GM12878 (cell line): ENCODE measurements around the gene SMIM35. TPM values are rescaled to one million over a fixed set of nuclear protein-coding genes. Genes with fewer than 3 reads are reported as not detected.
A peak's percentile ranks its signal among the peaks of the same experiment; 100 is the strongest.

Source experiments
- ATAC-seq: fragments of 200-7000 bp; cut with Tn5 transposase; 3 replicates; pipeline ENCODE4 v1.9.1; 2020; ENCODE audit warnings: mild to moderate bottlenecking, moderate library complexity
- BruUV-seq: library from RNA; stranded (reverse); fragments of 400-500 nt; replicated peaks from 2 replicates; lab custom pipeline; 2021; lab: Mats Ljungman, UMichigan
- CTCF ChIA-PET: fragments of 300-600 bp; sonication (Branson Sonifier 250); formaldehyde crosslinking; extraction: SDS; loops from one replicate; lab custom pipeline; 2021; ENCODE audit warnings: inconsistent platforms; lab: Yijun Ruan, JAX
- POLR2A ChIA-PET: fragments of 350-600 bp; formaldehyde crosslinking; extraction: SDS; loops from one replicate; lab custom pipeline; 2021; ENCODE audit warnings: inconsistent platforms; lab: Charles Lee
- RAD21 ChIA-PET: fragments of 300-600 bp; sonication (Branson Sonifier 250); formaldehyde crosslinking; loops from one replicate; lab custom pipeline; 2023; ENCODE audit warnings: antibody characterized with exemption; ENCODE audit not compliant: unreplicated experiment; lab: Charles Lee
- SMC1A ChIA-PET: fragments of 300-600 bp; sonication (Branson Sonifier 250); formaldehyde crosslinking; loops from one replicate; lab custom pipeline; 2023; ENCODE audit not compliant: unreplicated experiment, uncharacterized antibody; lab: Charles Lee
- DNase-seq: peaks from one replicate; pipeline ENCODE4 v3.0.0-alpha.2; 2011; ENCODE audit warnings: low read depth, low spot score
- FAIRE-seq: peaks from 3 replicates; lab custom pipeline; 2011; peaks lifted over from hg19 to GRCh38; lab: Jason Lieb, UNC
- H2AFZ ChIP-seq: 2 replicates; pipeline ENCODE4 v1.6.0; 2011; ENCODE audit warnings: low read depth, low read length, control low read depth; ENCODE audit not compliant: control insufficient read depth
- H3K27ac ChIP-seq: 2 replicates; pipeline ENCODE4 v1.5.1; 2011; ENCODE audit warnings: control low read depth; ENCODE audit not compliant: control insufficient read depth, insufficient read depth
- H3K27me3 ChIP-seq, 2 experiments: replicated peaks in 1 of 2; 2 replicates each; pipeline versions ENCODE4 v1.6.0 to v1.6.1; 2011; ENCODE audit warnings: low read length in 1 of 2; ENCODE audit not compliant: control insufficient read depth in 2 of 2, insufficient read depth in 2 of 2
- H3K36me3 ChIP-seq, 2 experiments: 2 replicates each; pipeline ENCODE4 v1.5.1; 2011; ENCODE audit warnings: low read length in 1 of 2; ENCODE audit not compliant: control insufficient read depth in 2 of 2, insufficient read depth in 2 of 2
- H3K4me1 ChIP-seq: 2 replicates; pipeline ENCODE4 v1.6.1; 2011; ENCODE audit warnings: mild to moderate bottlenecking, low read length, moderate library complexity, mixed read lengths; ENCODE audit not compliant: control insufficient read depth, insufficient read depth
- H3K4me2 ChIP-seq: 2 replicates; pipeline ENCODE4 v1.6.0; 2011; ENCODE audit warnings: control low read depth; ENCODE audit not compliant: control insufficient read depth, insufficient read depth
- H3K4me3 ChIP-seq: fragments of 200-600 bp; sonication (generic); 2 replicates; pipeline ENCODE4 v1.5.1; 2016
- H3K79me2 ChIP-seq: 2 replicates; pipeline ENCODE4 v1.6.0; 2011; ENCODE audit warnings: low read length; ENCODE audit not compliant: control insufficient read depth, insufficient read depth
- H3K9ac ChIP-seq: 2 replicates; pipeline ENCODE4 v1.8.0; 2011; ENCODE audit warnings: low read length, control low read depth, mixed read lengths; ENCODE audit not compliant: control insufficient read depth, insufficient read depth
- H3K9me3 ChIP-seq: replicated peaks from 3 replicates; pipeline ENCODE4 v1.5.1; 2011; ENCODE audit warnings: mild to moderate bottlenecking, low read length; ENCODE audit not compliant: control insufficient read depth, insufficient read depth
- H4K20me1 ChIP-seq: 2 replicates; pipeline ENCODE4 v1.6.0; 2011; ENCODE audit not compliant: control insufficient read depth, insufficient read depth
- BHLHE40 ChIP-seq, 2 experiments: fragments of 450-650 bp in 1 of 2; IDR thresholded peaks; 2 replicates each; pipeline ENCODE4 v1.6.1; 2011 to 2017; ENCODE audit warnings: low read depth in 2 of 2, borderline replicate concordance in 1 of 2, improper control_type of control experiment in 1 of 2, low read length in 1 of 2, mild to moderate bottlenecking in 1 of 2
- IKZF1 ChIP-seq: fragments of 450-650 bp; conservative IDR thresholded peaks from 2 replicates; pipeline ENCODE4 v1.6.1; 2017; ENCODE audit warnings: antibody characterized with exemption, mild to moderate bottlenecking
- JUNB ChIP-seq: IDR thresholded peaks from 2 replicates; pipeline ENCODE4 v1.6.1; 2016; ENCODE audit warnings: antibody characterized with exemption, mild to moderate bottlenecking
- NBN ChIP-seq: fragments of 450-650 bp; IDR thresholded peaks from 2 replicates; pipeline ENCODE4 v1.6.1; 2016
- PAX5 ChIP-seq: IDR thresholded peaks from 2 replicates; pipeline ENCODE4 v1.6.1; 2011; ENCODE audit warnings: low read depth, low read length, borderline replicate concordance
- PML ChIP-seq: IDR thresholded peaks from 2 replicates; pipeline ENCODE4 v1.6.1; 2012; ENCODE audit warnings: low read length, inconsistent platforms
- RAD21 ChIP-seq: IDR thresholded peaks from 2 replicates; pipeline ENCODE4 v1.6.1; 2011; ENCODE audit warnings: mild to moderate bottlenecking, low read depth, low read length, moderate library complexity; ENCODE audit not compliant: insufficient read depth
- TCF3 ChIP-seq: IDR thresholded peaks from 2 replicates; pipeline ENCODE4 v1.6.1; 2012; ENCODE audit warnings: low read depth, mild to moderate bottlenecking, low read length, borderline replicate concordance; ENCODE audit not compliant: insufficient read depth
- WGBS: methylation state at CpG from one replicate; pipeline ENCODE4 v1.1.6; 2016; ENCODE audit warnings: low lambda C conversion rate; ENCODE audit not compliant: insufficient replicate concordance, insufficient coverage; ENCODE audit errors: missing lambda C conversion rate; 5-methylcytosine and 5-hydroxymethylcytosine counted together
- in situ Hi-C: fragments of 300-500 bp; cut with MboI; formaldehyde crosslinking; loops from 9 replicates; pipeline ENCODE4 v1.14.3; 2018; ENCODE audit warnings: mixed read lengths
- intact Hi-C: fragments of 100-400 bp; cut with micrococcal nuclease; formaldehyde crosslinking; loops from one replicate; pipeline ENCODE4 v1.14.2; 2022; ENCODE audit not compliant: unreplicated experiment
- polyA plus RNA-seq, 11 experiments: library from polyadenylated mRNA; depleted of rRNA in 4 of 11; unstranded in 6 of 11; stranded (reverse) in 5 of 11; fragments of >200 nt; fragmentation: Nextera tagmentation in 4 of 11; fragmentation: Illumina TruSeq in 1 of 11; extraction: Ambion mirVana in 4 of 11; extraction: Trizol in 1 of 11; gene quantifications; 1 replicate in 1 of 11; 2 replicates in 10 of 11; pipeline versions ENCODE4 v1.2.1 to v1.2.3, GENCODE V29; 2011 to 2016; ENCODE audit warnings: inconsistent platforms in 2 of 11, missing spikeins in 2 of 11, low read depth in 1 of 11
- total RNA-seq, 4 experiments: library from RNA; depleted of rRNA in 3 of 4; stranded (reverse); fragments of >200 nt in 3 of 4; fragmentation: Illumina TruSeq in 1 of 4; extraction: Trizol in 1 of 4; gene quantifications; 2 replicates each; pipeline versions ENCODE4 v1.2.1 to v1.2.3, GENCODE V29; 2013 to 2021
- TF ChIP-seq, protein P1 (sequence below): fragments of 450-650 bp; IDR thresholded peaks from 2 replicates; pipeline ENCODE4 v1.6.1; 2017; ENCODE audit warnings: antibody characterized with exemption, mild to moderate bottlenecking, moderate library complexity

SMIM35 gene
- total and polyA plus RNA-seq, 10 of the 15 experiments (the other 5 are each of a cell fraction or from before 2014, with no cell fraction given): 0.02 to 1.1 (median 0.05) TPM; not detected in 5

GRCh38 chr11:118058311-118059245, 28.2 kb downstream of the SMIM35 start:
- H3K79me2 ChIP-seq: no peaks in the 10 kb centered on the region
- peaks cover 1 to 3% of the 10 kb centered on the region in 2 experiments; a peak in 3 of 4 replicates for H3K27me3 ChIP-seq
- TF ChIP-seq PML: no peak
- no peak for TF ChIP-seq PAX5
- no peak for TF ChIP-seq TCF3
- no peak for TF ChIP-seq JUNB
- TF ChIP-seq BHLHE40 (IDR thresholded peaks at IDR 0.05; ENCODE audit: borderline replicate concordance in 1 of 2, low read depth in 2 of 2, low read length in 1 of 2): peak in 1 of 2 experiments; percentile 57; a peak in 2 of 4 replicates
- TF ChIP-seq IKZF1: 0 out of 2 replicates have a peak, but pooled peaks have one; percentile 14
- TF ChIP-seq NBN: no peak
- no peak for TF ChIP-seq RAD21
- TF ChIP-seq, protein P1, sequence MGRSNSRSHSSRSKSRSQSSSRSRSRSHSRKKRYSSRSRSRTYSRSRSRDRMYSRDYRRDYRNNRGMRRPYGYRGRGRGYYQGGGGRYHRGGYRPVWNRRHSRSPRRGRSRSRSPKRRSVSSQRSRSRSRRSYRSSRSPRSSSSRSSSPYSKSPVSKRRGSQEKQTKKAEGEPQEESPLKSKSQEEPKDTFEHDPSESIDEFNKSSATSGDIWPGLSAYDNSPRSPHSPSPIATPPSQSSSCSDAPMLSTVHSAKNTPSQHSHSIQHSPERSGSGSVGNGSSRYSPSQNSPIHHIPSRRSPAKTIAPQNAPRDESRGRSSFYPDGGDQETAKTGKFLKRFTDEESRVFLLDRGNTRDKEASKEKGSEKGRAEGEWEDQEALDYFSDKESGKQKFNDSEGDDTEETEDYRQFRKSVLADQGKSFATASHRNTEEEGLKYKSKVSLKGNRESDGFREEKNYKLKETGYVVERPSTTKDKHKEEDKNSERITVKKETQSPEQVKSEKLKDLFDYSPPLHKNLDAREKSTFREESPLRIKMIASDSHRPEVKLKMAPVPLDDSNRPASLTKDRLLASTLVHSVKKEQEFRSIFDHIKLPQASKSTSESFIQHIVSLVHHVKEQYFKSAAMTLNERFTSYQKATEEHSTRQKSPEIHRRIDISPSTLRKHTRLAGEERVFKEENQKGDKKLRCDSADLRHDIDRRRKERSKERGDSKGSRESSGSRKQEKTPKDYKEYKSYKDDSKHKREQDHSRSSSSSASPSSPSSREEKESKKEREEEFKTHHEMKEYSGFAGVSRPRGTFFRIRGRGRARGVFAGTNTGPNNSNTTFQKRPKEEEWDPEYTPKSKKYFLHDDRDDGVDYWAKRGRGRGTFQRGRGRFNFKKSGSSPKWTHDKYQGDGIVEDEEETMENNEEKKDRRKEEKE: no peak
- H3K4me2 ChIP-seq: no peak overlapping the region
- no peaks in the 10 kb centered on the region for H3K9me3 ChIP-seq
- ChIA-PET CTCF (interaction anchor here (0.7 to 9.1 kb wide), 5 partner anchors 109 to 240 kb away, joined by 3 to 364 read pairs (median 4); no protein-coding TSS in a partner anchor), RAD21 (interaction anchor here (1.0 to 1.2 kb wide), 2 partner anchors 112 kb away, joined by 3 to 4 read pairs; no protein-coding TSS in a partner anchor), SMC1A (interaction anchor here (1.0 to 8.2 kb wide), 6 partner anchors 24 to 251 kb away, joined by 3 to 295 read pairs (median 4); no protein-coding TSS in a partner anchor), POLR2A (no interaction called here)
- no peak overlapping the region for H3K4me3 ChIP-seq
- 34% methylated on average over 20 of the region's 20 CpGs for WGBS
- intact Hi-C loops: no loop called here
- ATAC-seq (peak; percentile 31; the same call in 1 of the 3 replicates), DNase-seq (no peak), FAIRE-seq (no peak)
- no peak overlapping the region for H2AFZ ChIP-seq
- no peaks in the 10 kb centered on the region for H3K4me1 ChIP-seq
- H3K27ac ChIP-seq: no peak overlapping the region
- BruUV-seq: no TSS peak
- no peaks in the 10 kb centered on the region for H4K20me1 ChIP-seq
- H3K9ac ChIP-seq: no peak overlapping the region
- no peaks in the 10 kb centered on the region for H3K36me3 ChIP-seq
- in situ Hi-C loops: loop anchor here (5.0 to 25.0 kb wide), 2 partner anchors 216 to 621 kb away; no protein-coding TSS in a partner anchor
